NCI-H187 treated with DMSO at 0.1 percent for 48 hours (cell line): ENCODE data around the gene GP9.
"Not testable (repeated sequence)": the region's sequence is repeated elsewhere in the genome, so short reads cannot be mapped to it uniquely, and the experiment has no call there.

ENCODE experiments used
- DNase-seq: peaks from one replicate; lab custom pipeline; 2025; lab: John Stamatoyannopoulos, UW

The GP9 gene

DNA sequence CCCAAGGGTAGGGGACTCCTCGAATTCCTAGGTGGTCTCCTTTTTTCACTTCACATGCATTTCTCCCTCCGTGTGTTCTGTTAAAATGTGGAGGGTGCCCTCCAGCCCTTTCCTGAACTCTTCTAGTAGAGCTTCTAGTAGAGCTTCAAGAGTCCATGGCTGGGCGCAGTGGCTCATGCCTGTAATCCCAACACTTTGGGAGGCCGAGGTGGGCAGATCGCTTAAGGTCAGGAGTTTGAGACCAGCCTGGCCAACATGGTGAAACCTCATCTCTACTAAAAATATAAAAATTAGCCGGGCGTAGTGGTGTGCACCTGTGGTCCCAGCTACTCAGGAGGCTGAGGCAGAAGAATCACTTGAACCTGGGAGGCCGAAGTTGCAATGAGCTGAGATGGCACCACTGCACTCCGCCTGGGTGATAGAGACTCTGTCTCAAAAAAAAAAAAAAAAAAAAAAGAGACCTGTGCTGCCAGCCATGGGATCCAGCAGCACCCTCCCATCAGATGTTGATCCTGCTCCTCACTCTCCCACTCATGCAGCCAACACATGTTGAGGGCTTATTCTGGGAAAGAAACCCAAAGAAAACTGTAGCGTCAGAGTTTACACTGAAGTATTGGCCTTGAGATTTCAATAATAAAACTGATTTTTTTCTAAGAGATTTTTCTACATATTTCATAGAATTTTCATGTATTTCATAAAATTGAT, 50.6 kb downstream of the GP9 start:
- DNase-seq = not testable (repeated sequence)
